GM12865 (cell line): ENCODE data around the gene VWA1.

Experiments
- DNase-seq: peaks from one replicate; pipeline ENCODE4 v3.0.0; 2010; ENCODE audit warnings: low read depth
- H3K4me3 ChIP-seq: 2 replicates; pipeline ENCODE4 v1.5.1; 2011; ENCODE audit warnings: mild to moderate bottlenecking, low read depth, low read length, control low read depth
- CTCF ChIP-seq: IDR thresholded peaks from 2 replicates; pipeline ENCODE4 v1.5.1; 2011; ENCODE audit warnings: low read length, control low read depth, low read depth, inconsistent platforms; ENCODE audit not compliant: insufficient read depth; ENCODE audit errors: missing control alignments

Gene VWA1

GRCh38 chr1:1435106-1435903 lies at the start of gene VWA1:
Gene VWA1, plus strand, starts transcription at chr1:1435690. Its CDS starts 59 bp downstream, at chr1:1435749.
- H3K4me3 ChIP-seq, result no peak within 1 kb of the TSS
- DNase-seq, result peak; percentile 54
- TF ChIP-seq CTCF, result no peak

- no peak overlapping the region for H3K4me3 ChIP-seq
- no peak for TF ChIP-seq CTCF
- no peak for DNase-seq
These were observed 49.6 kb upstream of the VWA1 start for GRCh38 chr1:1385931-1386330.

- DNase-seq, result no peak
- TF ChIP-seq CTCF, result no peak
- H3K4me3 ChIP-seq, result no peak overlapping the region
These were observed 48.1 kb upstream of the VWA1 start for GRCh38 chr1:1387098-1388077.

GRCh38 chr1:1388078-1388472 lies 47.4 kb upstream of the VWA1 start:
- DNase-seq, result no peak
- H3K4me3 ChIP-seq, result no peak overlapping the region
- TF ChIP-seq CTCF, result no peak

GRCh38 chr1:1390675-1391074 lies 44.8 kb upstream of the VWA1 start:
- no peak for DNase-seq
- H3K4me3 ChIP-seq, result no peak overlapping the region
- no peak for TF ChIP-seq CTCF

- no peak overlapping the region for H3K4me3 ChIP-seq
- no peak for TF ChIP-seq CTCF
- no peak for DNase-seq
These were observed 44.3 kb upstream of the VWA1 start for GRCh38 chr1:1391225-1391624.
